ENCODE data around the gene RIN3.

The RIN3 gene

DNA sequence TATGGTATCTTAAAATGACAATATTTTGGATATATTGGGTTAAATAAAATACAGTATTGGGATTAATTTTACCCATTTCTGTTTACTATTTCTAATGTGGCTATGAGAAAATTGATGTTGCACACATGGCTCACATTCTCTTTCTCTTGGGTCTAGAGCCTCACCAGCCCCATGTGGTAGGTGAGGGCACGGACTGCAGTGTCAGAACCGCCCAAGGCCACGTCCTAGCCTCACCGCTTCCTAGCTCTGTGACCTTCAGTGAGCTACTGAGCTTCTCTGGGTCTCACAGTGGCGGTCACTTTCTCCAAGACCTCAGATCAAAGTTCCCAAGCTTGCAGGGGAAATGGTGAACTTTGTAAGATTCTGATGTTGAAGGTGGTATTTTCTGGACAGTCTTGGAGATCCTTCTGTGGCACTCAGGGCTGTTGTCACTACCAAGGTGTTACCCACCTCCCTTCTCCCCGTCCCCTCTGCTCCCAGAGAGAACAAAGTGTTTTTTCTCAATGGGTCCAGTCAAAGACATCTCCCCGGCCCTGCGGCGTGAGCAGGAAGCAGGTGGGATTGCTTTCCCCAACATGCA lies 87.6 kb downstream of the RIN3 start:
- no peak for DNase-seq

DNA sequence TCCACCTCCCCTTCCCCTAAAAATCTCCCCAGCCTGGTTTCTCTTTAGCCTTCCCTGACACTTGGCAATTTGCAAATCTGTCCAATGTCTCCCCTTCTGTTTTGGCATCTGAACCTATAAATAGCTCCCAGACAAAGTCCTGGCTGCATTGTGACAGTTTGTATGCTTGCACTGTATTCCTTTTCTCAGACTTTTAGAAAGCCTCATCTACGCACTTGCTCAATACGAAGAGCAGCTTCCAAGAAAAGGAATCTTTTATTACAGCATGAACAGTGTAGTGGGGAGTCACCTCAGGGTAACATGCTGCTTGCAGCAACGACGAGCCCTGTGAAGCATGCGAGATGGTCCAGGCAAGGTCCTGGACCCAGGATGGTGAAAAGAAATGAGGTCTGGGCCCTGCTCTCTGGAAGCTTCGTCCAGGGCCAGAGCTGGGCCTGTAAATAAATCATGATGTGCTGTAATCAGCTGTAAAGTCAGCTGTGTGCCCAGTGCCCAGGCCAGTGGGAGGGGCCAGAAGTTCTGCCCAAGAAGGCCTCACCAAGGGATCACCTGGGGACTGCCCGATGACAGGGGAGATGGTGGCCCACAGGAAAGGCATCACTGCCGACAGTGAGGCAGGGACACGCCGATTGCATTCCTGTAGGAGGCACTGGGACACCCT lies 88.3 kb downstream of the RIN3 start:
- no peak for DNase-seq

DNA sequence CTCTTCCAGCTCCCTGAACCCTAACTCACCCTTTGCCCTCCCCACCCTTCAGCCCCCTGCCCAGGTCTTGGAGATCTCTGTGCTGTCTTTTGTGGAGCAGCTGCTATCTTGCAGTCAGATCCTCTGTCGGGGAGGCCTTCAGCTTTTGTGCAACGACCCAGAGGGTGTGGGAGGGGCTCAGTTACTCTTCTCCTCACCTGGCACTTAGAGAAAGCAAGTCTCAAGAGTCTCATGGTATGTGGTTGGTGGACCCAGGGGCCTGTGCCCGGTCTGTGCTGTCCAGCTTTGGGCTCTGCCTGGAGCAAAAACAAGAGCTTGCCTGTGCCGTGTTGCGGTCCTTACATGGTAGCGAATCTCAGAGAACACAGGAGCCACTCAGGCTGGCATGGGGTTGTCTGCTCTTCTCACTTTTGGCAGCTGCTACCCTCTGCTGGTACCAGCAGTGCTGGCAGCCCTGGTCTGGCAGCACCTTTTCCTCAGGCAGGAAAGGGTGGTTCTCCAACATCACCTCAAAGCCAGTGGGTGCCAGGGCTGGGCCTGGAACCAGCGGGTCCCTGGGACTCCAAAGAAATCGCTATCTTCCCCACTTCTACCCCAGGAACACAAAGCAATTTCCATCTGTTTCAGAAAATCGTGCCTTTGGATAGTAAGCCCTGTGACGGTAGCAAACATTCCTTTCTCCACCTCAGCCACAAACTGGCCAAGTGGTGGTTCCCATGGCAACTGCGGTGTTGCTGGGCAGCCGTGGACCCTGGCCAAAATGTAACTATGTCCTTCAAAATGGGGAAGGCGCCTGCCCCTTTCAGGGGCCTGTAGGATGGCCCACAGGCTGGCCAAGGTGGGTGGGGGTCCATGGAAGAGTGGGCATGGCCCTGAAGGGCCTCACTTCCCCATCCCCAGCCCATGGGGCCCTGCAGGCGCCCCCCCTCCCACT lies 90.0 kb downstream of the RIN3 start:
- peak; percentile 93 for DNase-seq

DNA sequence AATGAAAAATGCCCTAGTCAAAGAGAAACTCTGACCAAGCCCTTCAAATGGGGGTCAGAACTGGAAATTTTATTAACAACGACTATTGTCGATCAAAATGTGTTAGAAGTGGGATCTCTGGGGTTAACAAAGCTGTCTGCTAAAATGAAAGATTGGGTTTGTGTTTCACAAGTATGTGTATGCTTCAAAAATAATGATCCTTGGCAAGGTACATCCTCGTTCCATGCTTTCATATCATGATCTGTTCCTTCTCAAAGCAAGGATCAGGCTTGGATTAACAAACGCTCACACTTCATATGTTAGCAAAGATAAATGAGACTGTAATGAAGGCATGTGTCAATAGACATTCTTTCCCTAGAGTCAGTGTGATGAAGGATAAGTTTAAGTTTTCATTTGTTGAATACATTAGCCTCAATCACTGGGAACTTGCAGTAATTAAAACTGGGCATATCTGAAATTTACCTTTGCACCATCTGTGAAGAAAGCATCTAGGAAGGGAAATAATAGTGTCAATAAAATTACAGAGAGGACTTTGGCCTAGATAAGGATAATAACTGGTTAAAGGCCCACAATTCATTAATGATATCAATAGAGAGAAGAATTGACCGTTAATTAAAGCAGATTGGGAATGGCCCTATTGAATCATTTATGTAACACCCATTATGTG lies 91.8 kb downstream of the RIN3 start:
- DNase-seq, result no peak

DNA sequence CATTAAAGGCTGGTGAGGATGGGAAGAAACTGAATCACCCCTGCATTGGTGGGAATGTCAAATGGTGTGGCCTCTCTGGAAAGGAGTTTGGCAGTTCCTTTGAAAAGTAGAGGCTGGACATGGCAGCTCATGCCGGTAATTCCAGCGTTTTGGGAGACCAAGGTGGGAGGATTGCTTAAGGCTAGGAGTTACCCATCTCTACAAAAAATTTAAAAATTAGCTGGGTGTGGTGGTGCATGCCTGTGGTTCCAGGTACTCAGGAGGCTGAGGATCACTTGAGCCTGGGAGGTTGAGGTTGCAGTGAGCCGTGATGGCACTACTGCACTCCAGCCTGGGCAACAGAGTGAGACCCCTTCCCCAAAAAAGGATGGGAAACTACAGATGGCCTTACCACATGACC lies 93.7 kb downstream of the RIN3 start:
- no peak for DNase-seq

DNA sequence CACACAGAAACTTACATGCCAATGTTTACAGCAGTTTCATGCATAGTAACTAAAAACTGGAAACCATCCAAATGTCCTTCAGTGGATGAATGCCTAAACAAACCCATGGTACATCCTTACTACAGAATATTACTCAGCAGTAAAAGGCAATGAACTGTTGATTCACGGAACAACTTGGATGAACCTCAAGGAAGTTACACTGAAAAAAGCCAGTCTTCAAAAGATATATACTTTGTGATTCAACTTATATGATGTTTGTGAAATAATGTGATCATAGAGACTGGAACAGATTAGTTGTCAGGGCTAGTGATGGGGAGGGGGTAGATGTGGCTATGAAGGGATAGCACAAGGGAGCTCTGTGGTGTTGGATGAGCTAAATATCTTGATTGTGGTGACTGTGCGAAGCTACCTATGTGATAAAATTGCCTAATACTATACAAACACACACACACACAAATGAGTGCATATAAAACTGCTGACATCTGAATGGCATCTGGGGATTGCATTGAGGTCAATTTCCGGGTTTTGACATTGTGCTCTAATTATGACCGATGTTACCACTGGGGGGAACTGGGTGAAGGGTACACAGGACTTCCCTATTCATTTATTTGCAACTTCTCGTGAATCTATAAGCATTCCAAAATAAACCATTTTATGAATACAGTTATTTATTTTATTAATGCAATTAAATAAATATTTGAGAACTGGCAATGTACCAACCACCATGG lies 94.3 kb downstream of the RIN3 start:
- DNase-seq, result no peak

DNA sequence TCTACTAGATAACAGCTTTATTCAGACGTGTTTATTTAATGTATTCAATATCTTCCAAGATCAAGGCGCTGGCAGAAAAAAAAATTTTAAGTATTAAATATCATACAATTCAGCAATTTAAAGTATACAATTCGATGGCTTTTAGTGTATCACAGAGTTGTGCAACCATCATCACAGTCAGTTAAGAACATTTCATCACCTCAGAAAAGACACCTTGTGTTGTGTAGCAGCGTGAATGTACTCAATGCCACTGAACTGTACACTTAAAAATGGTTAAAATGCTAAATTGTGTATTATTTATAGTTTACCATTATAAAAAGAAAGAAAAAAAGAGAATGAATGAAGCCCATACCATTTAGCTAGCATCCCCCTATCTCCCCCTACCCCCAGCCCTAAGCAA lies 96.4 kb downstream of the RIN3 start:
- DNase-seq, result no peak

DNA sequence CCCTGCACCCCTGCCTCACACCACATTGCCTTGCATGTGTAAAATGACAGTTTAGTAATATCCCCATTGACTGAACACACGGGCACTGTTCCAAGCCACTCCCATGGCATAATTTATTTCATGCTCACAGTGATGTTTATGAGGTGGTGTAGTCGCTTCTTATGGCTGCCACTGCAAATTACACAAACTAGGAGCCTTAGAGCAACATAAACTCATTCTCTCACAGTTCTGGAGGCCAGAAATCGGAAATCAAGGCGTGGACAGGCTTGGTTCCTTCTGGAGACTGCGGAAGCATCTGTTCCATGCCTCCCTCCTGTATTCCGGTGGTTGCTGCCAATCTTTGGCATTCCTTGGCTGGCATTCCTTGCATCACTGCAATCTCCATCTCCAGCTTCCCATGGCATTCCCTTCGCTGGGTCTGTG lies 97.3 kb downstream of the RIN3 start:
- no peak for DNase-seq

DNA sequence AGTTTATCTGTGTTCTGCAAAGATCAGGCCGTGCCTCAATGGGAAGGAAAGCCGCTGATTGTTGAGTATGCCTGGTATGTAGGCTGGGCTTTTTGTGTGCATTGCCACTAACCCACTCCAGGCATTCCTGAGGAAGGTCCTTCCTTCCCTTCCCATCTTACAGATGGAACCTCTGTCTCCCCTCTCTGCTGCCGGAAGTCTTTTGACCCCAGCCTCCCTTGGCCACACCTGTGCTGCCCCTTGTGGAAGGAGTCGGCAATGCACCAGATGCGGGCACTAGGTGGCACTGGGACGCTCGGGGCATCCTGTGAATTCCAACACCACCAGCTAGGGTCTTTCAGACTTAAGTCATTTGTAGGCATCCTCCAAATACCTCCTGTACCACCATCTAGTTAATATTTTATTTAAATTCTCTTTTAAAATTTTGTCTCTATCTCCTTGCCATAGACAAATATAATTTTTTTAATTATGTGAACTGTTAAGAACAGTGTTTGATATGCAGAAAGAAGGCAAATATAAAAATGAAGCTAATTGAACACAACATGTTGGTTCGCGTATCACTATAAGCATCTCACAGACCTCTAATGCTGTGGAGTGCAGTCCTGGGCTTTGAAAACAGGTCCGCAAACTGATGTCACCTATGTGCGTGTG lies 99.6 kb downstream of the RIN3 start:
- no peak for DNase-seq

DNA sequence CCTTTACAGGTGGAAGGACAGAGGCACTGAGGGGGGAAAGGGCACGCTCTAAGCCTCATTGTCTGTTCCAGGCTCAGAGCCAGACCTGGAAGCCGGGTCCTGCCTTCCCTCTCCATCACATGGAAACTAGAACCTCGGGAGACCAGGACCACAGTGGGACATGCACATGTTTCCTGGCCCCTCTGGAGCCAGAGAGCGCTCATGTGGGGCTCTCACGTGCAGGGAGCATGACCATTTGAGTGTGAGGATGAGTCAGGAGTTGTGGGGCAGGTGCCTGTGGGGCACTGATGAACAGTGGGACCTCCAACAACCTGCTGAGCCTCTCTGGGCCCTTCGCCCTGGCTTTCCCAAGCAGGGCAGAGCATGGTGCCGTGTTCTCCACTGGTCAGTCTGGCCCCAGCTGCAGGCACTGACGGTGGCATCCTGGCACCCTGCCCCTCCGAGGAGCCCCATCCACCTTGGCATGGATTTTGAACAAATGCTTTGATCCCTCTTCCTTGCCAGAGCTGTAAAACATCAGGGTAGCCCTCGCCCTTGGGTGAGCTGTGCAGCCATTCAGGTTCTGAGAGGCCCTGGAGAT lies 100.2 kb downstream of the RIN3 start:
- DNase-seq, result no peak

DNA sequence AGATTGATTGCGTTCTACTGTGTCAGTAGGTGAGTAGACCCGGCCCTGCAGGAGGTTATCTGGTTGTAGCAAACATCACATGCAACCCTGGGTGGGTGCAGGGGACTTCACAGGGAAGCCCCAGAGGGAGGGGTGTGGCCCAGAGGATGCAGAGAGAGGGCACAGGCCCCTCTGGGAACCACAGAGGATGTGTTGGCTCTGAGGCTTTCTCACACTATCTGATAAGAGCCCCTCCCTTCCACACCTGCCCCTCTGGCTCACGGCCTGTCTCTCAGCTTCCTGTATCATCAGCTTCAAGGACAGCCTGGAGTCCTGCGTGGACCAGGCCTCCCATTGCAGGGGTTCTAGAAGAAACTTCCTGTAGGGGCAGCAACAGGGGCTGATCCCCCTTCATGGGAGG lies 101.9 kb downstream of the RIN3 start:
- DNase-seq, result no peak

DNA sequence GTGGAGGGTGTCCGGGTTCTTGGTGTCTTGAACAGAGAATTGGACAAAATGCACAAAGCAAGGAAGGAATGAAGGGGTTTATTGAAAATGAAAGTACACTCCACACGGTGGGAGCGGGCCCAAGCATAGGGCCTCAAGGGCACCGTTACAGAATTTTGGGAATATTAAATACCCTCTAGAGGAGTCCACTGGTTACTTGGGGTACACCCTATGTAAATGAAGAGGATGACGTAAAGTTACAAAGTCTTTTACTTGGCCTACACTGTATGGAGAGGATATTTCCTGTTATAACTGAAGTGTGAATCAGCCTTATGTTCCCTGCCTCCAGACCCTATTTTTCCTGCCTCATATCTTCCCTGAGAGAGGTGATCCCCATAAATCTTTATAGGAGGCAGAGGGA lies 102.6 kb downstream of the RIN3 start:
- DNase-seq, result no peak

DNA sequence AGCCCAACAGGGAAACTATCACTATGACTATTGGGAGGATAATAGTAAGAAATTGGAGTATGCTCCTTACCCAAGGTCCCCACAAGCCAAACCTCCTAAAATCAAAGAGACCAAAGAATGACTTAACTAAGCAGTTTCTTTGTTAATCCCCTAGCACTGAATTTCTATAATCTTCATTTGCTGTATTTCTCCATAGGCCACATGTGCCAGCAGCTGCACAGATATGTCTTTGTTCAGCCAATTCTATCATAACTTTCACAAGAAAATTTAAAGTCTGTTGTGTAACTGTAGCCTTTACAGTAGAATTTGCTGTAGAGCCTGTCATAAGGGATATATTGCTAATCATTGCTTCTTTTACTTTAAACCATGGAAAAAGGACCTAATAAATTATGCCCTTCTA lies 104.0 kb downstream of the RIN3 start:
- no peak for DNase-seq

DNA sequence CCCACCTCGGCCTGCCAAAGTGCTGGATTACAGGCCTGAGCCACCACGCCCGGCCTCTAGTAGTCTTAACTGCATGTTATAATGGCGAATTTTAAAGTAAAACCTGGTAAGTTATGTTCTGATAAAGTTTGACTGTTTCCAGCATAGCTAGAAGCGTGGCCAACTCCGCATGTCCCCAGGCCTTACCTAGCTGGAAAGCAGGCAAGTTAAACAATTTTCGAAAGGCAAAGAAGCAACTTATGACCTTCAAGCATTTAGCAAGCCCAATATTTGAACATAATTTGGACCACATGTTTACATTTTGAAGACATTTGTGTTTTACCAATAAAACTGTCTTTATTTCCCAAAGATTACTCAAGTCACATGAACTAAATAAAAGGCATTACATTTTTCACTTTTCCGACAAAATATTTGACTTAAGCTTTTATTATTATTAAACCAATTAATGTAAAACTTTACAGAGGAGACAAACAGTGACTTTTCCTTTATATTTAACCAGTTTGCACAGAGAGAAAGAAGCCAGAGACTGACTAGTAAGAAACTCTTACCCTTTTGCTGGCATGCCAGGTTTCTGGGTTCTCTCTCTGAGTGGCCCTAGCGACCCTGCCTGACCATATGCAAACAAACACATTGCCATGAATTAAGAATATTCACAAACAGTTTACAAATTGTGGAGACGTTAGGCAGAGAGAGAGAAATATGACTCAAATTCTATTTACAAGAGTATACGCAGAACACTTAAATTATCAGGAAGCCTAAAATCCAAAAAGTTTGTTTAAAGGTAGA lies 106.3 kb downstream of the RIN3 start:
- DNase-seq, result peak; percentile 26

DNA sequence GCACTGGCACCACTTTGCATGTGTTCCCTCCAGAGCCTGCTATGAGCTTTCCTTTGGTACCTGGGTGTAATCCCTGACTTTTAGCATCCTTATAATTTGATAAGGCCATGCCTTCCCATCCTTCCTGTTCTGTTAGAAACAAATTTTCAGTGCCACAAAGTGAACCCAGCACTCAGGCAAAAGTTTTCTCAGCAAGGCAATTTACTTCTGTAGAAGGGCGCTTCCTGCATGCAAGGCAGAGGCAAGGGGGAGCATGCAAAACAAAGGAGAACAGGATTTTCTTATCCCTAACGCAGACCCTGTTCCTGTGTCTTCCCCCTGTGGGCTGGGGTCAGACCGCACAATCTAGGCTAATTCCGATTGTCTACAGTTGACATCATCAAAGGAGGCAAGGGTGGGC lies 108.7 kb downstream of the RIN3 start:
- DNase-seq, result no peak

DNA sequence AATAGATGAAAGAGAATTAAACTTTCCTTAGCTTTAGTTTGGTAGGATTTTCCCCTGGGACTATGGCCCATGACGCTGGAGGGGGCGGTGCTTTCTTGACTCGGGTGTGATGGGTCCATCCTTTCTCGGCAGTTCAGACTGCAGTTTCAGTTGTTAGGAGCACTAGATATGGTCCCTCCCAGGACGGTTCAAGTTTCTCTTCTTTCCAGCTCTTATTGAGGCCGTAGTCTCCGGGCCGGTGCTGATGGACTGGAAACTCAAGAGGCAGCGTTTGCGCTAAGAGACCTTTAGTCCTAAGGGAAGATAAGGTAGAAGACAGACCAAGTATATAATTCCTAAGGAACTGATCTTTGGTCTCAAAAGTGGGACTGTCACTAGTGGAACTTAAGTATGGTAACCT lies 111.2 kb downstream of the RIN3 start:
- no peak for DNase-seq

DNA sequence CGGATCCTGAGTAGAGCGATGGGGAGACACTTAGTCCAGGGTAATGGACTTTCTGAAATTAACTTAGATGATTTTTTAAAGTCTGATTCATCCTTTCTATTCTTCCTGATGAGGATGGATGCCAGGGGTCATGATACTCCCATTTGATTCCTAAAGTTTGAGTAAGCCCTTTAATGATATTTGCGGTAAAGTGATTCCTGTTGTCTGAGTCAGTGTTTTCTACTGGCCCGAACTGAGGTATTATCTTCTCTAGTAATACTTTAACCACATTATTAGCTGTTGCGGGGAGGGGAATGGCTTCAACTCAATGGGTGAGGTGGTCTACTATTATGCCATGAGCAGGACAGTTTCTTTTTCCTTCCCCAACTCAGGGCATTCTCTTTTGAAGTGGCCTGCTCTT lies 111.6 kb downstream of the RIN3 start:
- no peak for DNase-seq

DNA sequence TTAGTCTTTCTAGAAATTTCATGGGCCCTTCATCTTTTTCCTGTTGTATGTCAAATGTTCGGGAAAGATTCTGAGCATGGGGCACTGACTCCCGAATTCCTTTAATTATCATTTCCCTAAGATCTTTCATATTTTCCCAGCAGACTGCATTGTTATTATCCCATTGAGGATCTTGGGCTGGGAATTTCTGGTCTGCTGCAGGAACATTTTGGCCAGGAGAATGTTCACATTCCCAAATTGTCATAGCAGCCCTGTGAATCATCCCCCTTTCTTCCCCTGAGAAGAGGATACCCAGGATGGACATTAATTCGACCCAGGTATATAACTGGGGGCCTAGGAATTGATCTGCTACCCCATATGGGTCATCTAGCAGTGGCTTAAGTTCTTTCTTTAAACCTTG lies 112.5 kb downstream of the RIN3 start:
- DNase-seq, result no peak

DNA sequence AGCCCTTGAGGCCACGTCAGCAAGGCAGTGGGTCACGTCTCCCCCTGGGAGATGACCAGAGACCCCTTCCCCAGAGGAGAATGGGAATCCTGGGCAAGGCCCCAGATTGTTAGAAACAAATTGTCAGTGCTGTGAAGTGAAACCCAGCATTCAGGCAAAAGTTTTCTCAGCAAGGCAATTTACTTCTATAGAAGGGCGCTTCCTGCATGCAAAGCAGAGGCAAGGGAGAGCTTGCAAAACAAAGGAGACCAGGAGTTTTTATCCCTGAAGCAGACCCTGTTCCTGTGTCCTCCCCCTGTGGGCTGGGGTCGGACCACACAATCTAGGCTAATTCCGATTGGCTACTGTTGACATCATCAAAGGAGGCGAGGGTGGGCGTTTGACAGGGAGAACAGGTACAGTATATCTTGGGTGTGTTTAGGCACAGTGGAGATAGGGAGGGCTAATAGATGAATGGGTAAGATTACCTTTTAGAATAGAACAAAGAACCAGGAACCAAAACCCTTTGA lies 114.2 kb downstream of the RIN3 start:
- no peak for DNase-seq

DNA sequence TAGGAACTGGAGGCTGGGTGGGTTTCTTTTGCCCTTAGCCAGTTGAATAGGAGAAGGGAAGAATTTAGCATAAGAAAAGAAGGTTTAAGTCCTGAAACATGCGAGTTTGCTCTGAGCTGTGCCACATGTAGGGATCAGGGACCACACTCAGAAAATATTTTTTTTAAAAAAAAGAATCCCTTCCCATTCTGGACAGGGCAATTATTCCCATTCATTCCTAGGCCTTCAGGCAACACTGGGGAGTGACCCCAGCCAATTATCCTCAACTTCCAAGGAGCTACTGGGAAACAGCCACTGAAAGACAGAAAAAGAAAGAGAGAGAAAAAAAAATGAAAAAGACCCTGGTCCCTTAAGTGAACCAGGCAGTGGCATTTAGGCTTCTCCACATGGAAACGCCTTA lies 115.1 kb downstream of the RIN3 start:
- no peak for DNase-seq

DNA sequence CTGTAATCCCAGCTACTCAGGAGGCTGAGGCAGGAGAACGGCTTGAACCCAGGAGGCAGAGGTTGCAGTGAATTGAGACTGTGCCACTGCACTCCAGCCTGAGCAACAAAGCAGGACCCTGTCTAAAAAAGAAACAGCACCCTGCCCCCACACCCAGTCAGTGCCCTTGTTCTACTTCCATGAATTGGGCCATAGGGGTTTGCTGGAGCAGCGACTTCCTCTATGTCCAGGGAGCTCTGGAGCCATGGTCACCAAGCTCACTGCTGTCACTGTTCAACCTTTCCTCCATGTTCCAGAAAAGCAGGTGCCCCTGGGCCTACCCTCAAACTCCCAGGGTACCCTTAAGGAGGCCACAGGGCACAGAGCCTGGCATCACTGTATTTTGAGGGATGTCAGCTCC lies 116.8 kb downstream of the RIN3 start:
- no peak for DNase-seq

Data from DMS79 treated with DMSO at 0.1 percent for 48 hours (cell line).